Inflammatory macrophage (primary cell): Measurements from ENCODE around the gene PLEKHJ1.
A peak's percentile ranks its signal among the peaks of the same experiment; 100 is the strongest.

ENCODE experiments used
- DNase-seq, 2 donors: peaks; one replicate each; pipeline ENCODE4 v3.0.0-alpha.2; 2020 to 2022

Gene PLEKHJ1

GRCh38 chr19:2234996-2235380 is 1.1 kb downstream of the PLEKHJ1 start:
- DNase-seq = peak in 1 of 2 donors; percentile 25

GRCh38 chr19:2233601-2234280 is 2.4 kb downstream of the PLEKHJ1 start:
- DNase-seq = no peak

- no peak for DNase-seq
Observed at GRCh38 chr19:2232286-2233151, 3.6 kb downstream of the PLEKHJ1 start.

GRCh38 chr19:2231621-2232221 is 4.4 kb downstream of the PLEKHJ1 start:
- peak in 1 of 2 donors; percentile 30 for DNase-seq

- DNase-seq = no peak
Observed at GRCh38 chr19:2230807-2231533, 5.2 kb downstream of the PLEKHJ1 start.

GRCh38 chr19:2230033-2230531 is 6.0 kb downstream of the PLEKHJ1 start:
- DNase-seq = no peak

GRCh38 chr19:2229103-2230032 is 6.8 kb downstream of the PLEKHJ1 start:
- DNase-seq = no peak

GRCh38 chr19:2228157-2229030 is 7.7 kb downstream of the PLEKHJ1 start:
- no peak for DNase-seq

GRCh38 chr19:2227415-2228156 is 8.5 kb downstream of the PLEKHJ1 start:
- DNase-seq = peak; percentile 39 to 42

GRCh38 chr19:2226840-2227360 is 9.2 kb downstream of the PLEKHJ1 start:
- no peak for DNase-seq

GRCh38 chr19:2226051-2226839 is 9.9 kb downstream of the PLEKHJ1 start:
- DNase-seq = no peak

- DNase-seq = no peak
Observed at GRCh38 chr19:2225415-2226050, 10.6 kb downstream of the PLEKHJ1 start.

- DNase-seq = no peak
Observed at GRCh38 chr19:2224754-2225349, 11.3 kb downstream of the PLEKHJ1 start.

- DNase-seq = no peak
Observed at GRCh38 chr19:2223959-2224358, 12.2 kb downstream of the PLEKHJ1 start.

GRCh38 chr19:2223391-2223790 is 12.7 kb downstream of the PLEKHJ1 start:
- no peak for DNase-seq

- no peak for DNase-seq
Observed at GRCh38 chr19:2221918-2222317, 14.2 kb downstream of the PLEKHJ1 start.

- no peak for DNase-seq
Observed at GRCh38 chr19:2221250-2221831, 14.8 kb downstream of the PLEKHJ1 start.
